ENCODE data around the gene CIAO2B.
"Not testable (repeated sequence)": the region's sequence is repeated elsewhere in the genome, so short reads cannot be mapped to it uniquely, and the experiment has no call there.

The CIAO2B gene

GRCh38 chr16:66934138-66934838 lies at the start of gene CIAO2B:
TSS of gene CIAO2B (minus strand) at chr16:66934402. CDS start at chr16:66934364, 38 bp downstream.
- DNase-seq: peak; percentile 55 to 80

GRCh38 chr16:66983033-66983432 lies 48.8 kb upstream of the CIAO2B start:
- DNase-seq: no peak

GRCh38 chr16:66979011-66979717 lies 45.0 kb upstream of the CIAO2B start:
- DNase-seq: no peak

GRCh38 chr16:66977341-66978113 lies 43.3 kb upstream of the CIAO2B start:
- DNase-seq: peak; percentile 70 to 72

GRCh38 chr16:66976746-66977145 lies 42.5 kb upstream of the CIAO2B start:
- no peak for DNase-seq

- no peak for DNase-seq
Measured at GRCh38 chr16:66975302-66975893, 41.2 kb upstream of the CIAO2B start.

GRCh38 chr16:66974932-66975246 lies 40.7 kb upstream of the CIAO2B start:
- not testable (repeated sequence) for DNase-seq

GRCh38 chr16:66974156-66974931 lies 40.1 kb upstream of the CIAO2B start:
- not testable (repeated sequence) for DNase-seq

GRCh38 chr16:66973716-66974115 lies 39.5 kb upstream of the CIAO2B start:
- DNase-seq: no peak

GRCh38 chr16:66972983-66973382 lies 38.8 kb upstream of the CIAO2B start:
- DNase-seq: no peak

GRCh38 chr16:66970775-66971720 lies 36.8 kb upstream of the CIAO2B start:
- no peak for DNase-seq

- no peak for DNase-seq
Measured at GRCh38 chr16:66968847-66969246, 34.6 kb upstream of the CIAO2B start.

- DNase-seq: no peak
Measured at GRCh38 chr16:66964049-66964448, 29.8 kb upstream of the CIAO2B start.

- DNase-seq: peak; percentile 31 to 40
Measured at GRCh38 chr16:66961914-66962313, 27.7 kb upstream of the CIAO2B start.

- DNase-seq: peak; percentile 65 to 79
Measured at GRCh38 chr16:66961065-66961744, 27.0 kb upstream of the CIAO2B start, which contains the start of gene CES3. TSS of gene CES3 (plus strand) at chr16:66961266. CDS start at chr16:66961308, 42 bp downstream.

- no peak for DNase-seq
Measured at GRCh38 chr16:66960270-66960669, 26.1 kb upstream of the CIAO2B start.

GRCh38 chr16:66959704-66960161 lies 25.5 kb upstream of the CIAO2B start:
- DNase-seq: no peak

GRCh38 chr16:66958857-66959703 lies 24.9 kb upstream of the CIAO2B start:
- no peak for DNase-seq

GRCh38 chr16:66956154-66956457 lies 21.9 kb upstream of the CIAO2B start:
- not testable (repeated sequence) for DNase-seq

Data from NCI-H2081 (cell line).